Measurements from ENCODE around the gene RIGI.

Gene RIGI

DNA sequence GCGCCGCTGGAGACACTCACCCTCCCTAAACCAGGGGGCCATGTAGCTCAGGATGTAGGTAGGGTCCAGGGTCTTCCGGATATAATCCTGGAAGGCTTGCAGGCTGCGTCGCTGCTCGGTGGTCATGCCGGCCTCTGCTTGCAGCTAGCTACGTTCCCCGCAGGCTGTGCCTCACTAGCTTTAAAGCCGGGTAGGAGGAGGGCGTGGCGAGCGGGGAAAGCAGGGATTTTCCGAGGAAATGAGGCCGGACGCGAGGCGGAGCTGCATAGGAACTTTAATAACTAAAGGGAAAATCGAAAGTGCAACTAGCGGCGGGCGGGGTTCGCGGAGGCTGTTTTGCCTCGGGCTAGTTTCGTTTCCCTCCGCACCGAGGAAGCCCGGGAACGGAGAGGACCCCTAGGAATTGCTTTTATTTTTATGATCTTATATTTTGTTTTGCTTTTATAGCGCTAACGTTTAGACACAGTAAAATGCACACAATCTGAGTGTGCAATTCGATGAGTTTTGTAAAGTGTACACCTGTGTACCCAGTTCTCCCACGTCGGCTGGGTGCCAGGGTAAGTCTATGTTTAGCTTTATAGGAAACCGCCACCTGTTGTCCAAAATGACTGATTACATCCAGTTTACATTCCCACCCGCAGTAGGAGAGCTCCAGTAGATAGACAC is at the start of gene RIGI:
Gene RIGI (minus strand): TSS at position 156 of the 666 bp plus-strand sequence. CDS start 30 bp downstream, at position 126.
- DNase-seq (ENCODE audit: low read depth in 2 of 2), result peak; percentile 94 to 95
- TF ChIP-seq, protein P1, sequence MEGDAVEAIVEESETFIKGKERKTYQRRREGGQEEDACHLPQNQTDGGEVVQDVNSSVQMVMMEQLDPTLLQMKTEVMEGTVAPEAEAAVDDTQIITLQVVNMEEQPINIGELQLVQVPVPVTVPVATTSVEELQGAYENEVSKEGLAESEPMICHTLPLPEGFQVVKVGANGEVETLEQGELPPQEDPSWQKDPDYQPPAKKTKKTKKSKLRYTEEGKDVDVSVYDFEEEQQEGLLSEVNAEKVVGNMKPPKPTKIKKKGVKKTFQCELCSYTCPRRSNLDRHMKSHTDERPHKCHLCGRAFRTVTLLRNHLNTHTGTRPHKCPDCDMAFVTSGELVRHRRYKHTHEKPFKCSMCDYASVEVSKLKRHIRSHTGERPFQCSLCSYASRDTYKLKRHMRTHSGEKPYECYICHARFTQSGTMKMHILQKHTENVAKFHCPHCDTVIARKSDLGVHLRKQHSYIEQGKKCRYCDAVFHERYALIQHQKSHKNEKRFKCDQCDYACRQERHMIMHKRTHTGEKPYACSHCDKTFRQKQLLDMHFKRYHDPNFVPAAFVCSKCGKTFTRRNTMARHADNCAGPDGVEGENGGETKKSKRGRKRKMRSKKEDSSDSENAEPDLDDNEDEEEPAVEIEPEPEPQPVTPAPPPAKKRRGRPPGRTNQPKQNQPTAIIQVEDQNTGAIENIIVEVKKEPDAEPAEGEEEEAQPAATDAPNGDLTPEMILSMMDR (IDR thresholded peaks at IDR 0.05; ENCODE audit: low read depth, low read length), result peak; percentile 51

DNA sequence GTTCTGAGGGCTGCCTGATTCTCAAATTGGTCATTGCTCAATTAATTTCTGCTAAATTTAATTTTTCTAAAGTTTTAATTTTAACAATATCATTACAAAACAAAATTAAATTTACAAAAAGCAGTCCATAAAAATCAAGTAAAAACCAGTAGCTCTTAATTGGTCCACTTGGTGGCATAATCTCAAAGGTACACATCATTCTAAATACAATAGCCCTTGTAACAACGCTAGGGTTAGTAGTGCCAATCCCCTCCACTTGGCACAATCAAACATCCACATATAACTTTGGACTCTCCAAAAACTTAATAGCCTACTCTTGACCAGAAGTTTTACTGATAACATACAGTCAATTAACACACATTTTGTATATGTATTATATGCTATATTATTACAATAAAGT is 48.9 kb upstream of the RIGI start:
- DNase-seq (ENCODE audit: low read depth in 2 of 2), result no peak
- H3K4me3 ChIP-seq (replicated peaks in 1 of 2; ENCODE audit: low read depth in 2 of 2, low read length in 2 of 2), result no peak overlapping the region
- TF ChIP-seq, protein P1 (IDR thresholded peaks at IDR 0.05; ENCODE audit: low read depth, low read length), result no peak

More for the DNA sequence above, at the start of gene RIGI:
- peak within 1 kb of the TSS; percentile 67 to 69 for H3K4me3 ChIP-seq (replicated peaks in 1 of 2; ENCODE audit: low read depth in 2 of 2, low read length in 2 of 2)

DNA sequence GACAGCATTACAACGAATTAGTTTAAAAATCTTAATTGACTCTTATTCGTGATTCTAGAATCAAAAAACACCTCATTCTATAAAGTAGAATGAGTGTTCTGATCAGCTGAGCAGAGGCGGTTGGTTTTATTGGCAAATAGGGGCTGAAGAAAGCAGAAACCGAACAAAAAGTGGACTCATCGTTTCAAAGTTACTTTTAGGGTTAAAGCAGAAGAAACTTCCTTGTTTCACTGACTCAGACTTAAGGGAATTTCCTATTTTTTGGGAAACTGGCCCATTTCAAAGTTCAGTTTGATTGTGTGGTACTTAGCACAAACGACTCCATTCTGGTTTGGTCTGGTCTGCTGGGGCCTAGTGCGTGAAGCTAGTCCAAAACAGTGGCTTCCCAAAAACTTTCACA is 47.8 kb upstream of the RIGI start:
- TF ChIP-seq, protein P1 (IDR thresholded peaks at IDR 0.05; ENCODE audit: low read depth, low read length), result no peak
- no peak for DNase-seq (ENCODE audit: low read depth in 2 of 2)
- H3K4me3 ChIP-seq (replicated peaks in 1 of 2; ENCODE audit: low read depth in 2 of 2, low read length in 2 of 2), result no peak overlapping the region

DNA sequence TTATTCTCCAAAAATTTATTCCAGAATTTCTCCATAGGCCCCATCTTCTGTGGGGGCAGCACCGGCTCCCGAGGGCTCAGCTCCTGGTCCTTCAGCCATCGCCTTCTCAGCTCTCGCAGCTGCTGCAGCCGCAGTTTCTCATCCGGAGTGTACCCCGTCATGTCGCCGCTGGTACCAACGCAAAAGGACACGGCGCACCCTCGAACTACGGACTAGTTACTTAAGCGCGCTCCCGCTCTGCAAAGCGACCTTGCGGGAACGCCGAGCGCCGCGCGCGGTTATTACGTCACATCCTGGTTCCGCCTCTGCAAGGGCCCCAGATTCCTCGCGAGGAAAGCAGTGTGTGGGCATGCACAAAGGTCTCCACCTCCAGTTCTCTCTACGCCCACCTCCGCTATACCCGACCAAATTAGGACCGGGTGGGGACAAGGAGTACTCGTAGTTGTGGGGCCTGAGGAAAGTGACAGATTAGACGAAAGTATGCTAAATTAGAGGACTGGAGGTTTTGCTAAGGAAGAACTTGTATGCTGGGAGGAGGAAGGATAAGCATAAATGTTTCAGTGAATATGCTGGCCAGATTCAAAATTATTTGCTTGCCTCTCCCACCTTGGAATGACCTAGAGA is 47.0 kb upstream of the RIGI start, which contains the start of gene NDUFB6:
Gene NDUFB6 (minus strand): TSS at position 260 of the 624 bp plus-strand sequence. CDS start 99 bp downstream, at position 161.
- peak within 1 kb of the TSS; percentile 78 to 88 for H3K4me3 ChIP-seq (replicated peaks in 1 of 2; ENCODE audit: low read depth in 2 of 2, low read length in 2 of 2)
- peak; percentile 92 to 95 for DNase-seq (ENCODE audit: low read depth in 2 of 2)
- TF ChIP-seq, protein P1 (IDR thresholded peaks at IDR 0.05; ENCODE audit: low read depth, low read length), result no peak

DNA sequence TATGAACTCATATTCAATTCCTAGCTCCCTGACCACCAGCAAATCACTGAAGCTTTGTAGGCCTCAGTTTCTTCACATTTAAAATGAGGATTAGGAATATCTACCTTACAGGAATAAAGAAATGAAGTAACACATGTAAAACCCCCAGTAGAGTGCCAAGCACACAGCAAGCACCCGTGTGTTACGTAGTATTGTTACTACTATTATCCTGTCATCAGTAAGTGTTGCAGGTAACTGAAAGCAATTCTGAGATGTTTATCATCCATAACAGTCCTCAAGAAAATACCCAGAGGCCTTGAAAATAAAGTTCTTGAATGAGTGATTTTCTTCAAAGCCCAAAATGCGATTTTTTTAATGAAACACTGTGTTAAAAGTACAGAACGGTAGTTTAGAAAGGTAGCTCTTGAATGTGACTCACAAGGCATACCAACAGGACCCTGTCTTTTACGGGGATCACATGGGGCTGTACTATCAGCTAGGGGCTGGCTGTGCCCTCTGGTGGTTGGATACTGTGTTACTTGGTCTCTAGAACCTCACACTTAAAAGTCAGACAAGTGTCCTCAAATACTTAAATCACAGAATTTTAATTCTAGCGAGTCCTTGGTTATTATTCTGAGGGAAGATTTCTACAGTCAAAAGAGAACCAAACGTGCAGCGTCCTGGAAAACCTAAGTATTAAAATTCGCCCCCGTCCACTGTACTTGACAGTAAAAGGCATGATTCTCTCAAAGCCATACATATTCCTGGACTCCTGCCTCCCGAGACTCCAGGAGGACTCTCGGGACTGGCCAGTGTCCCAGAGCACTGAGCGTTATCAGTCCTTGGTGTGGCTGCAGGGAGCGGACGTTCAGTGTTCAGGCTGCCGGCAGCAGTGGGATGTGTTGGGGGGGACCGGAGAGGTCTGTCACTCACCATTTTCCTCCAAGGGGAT is 46.2 kb upstream of the RIGI start:
- TF ChIP-seq, protein P1 (IDR thresholded peaks at IDR 0.05; ENCODE audit: low read depth, low read length), result peak; percentile 71
- peak overlapping the region; percentile 78 to 88 for H3K4me3 ChIP-seq (replicated peaks in 1 of 2; ENCODE audit: low read depth in 2 of 2, low read length in 2 of 2)
- peak; percentile 80 to 84 for DNase-seq (ENCODE audit: low read depth in 2 of 2)

DNA sequence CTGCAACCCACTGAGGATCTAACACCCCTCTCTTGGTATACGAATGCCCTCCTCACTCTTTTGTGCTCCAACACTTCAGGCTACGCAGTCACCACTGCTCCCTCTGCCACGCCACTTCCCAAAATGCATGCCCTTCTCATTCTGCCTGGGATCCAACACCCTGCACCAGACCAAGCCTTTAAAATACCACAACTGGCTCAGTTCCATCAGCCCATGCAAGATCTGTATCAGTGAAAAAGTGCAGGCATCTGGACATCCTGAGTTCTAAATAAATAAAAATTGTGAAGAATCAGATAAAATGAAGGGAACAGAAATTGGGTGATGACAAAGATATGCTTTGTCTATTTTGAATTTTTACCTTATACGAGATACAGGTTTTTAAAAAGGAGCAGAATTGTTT is 44.3 kb upstream of the RIGI start:
- TF ChIP-seq, protein P1 (IDR thresholded peaks at IDR 0.05; ENCODE audit: low read depth, low read length), result no peak
- DNase-seq (ENCODE audit: low read depth in 2 of 2), result no peak
- no peak overlapping the region for H3K4me3 ChIP-seq (replicated peaks in 1 of 2; ENCODE audit: low read depth in 2 of 2, low read length in 2 of 2)

All from cardiac fibroblast (primary cell).